ENCODE data around the gene PTPRO. TPM values are rescaled to one million over a fixed set of nuclear protein-coding genes. Genes with fewer than 3 reads are reported as not detected.
A peak's percentile ranks its signal among the peaks of the same experiment; 100 is the strongest.

Gene PTPRO
- total RNA-seq, 1 donor from 2014 or later: not detected

- DNase-seq: no peak
Measured at GRCh38 chr12:15458008-15458407, 135.7 kb downstream of the PTPRO start.

GRCh38 chr12:15468911-15469310, 146.6 kb downstream of the PTPRO start:
- no peak for DNase-seq

GRCh38 chr12:15469356-15469755, 147.0 kb downstream of the PTPRO start:
- DNase-seq: no peak

- DNase-seq: no peak
Measured at GRCh38 chr12:15472036-15472435, 149.7 kb downstream of the PTPRO start.

- DNase-seq: no peak
Measured at GRCh38 chr12:15474766-15475165, 152.5 kb downstream of the PTPRO start.

- DNase-seq: no peak
Measured at GRCh38 chr12:15477761-15478160, 155.5 kb downstream of the PTPRO start.

- DNase-seq: no peak
Measured at GRCh38 chr12:15481846-15482245, 159.5 kb downstream of the PTPRO start.

- no peak for DNase-seq
Measured at GRCh38 chr12:15485466-15485865, 163.2 kb downstream of the PTPRO start.

GRCh38 chr12:15486859-15487258, 164.6 kb downstream of the PTPRO start:
- no peak for DNase-seq

- DNase-seq: no peak
Measured at GRCh38 chr12:15488481-15488880, 166.2 kb downstream of the PTPRO start.

GRCh38 chr12:15494329-15495046, 172.2 kb downstream of the PTPRO start:
- DNase-seq: no peak

GRCh38 chr12:15495746-15496145, 173.4 kb downstream of the PTPRO start:
- DNase-seq: no peak

GRCh38 chr12:15496738-15497137, 174.4 kb downstream of the PTPRO start:
- DNase-seq: no peak

- no peak for DNase-seq
Measured at GRCh38 chr12:15497671-15498292, 175.5 kb downstream of the PTPRO start.

GRCh38 chr12:15502211-15502610, 179.9 kb downstream of the PTPRO start:
- no peak for DNase-seq

GRCh38 chr12:15505616-15506015, 183.3 kb downstream of the PTPRO start:
- no peak for DNase-seq

GRCh38 chr12:15515010-15515409, 192.7 kb downstream of the PTPRO start:
- DNase-seq: no peak

- no peak for DNase-seq
Measured at GRCh38 chr12:15520083-15520482, 197.8 kb downstream of the PTPRO start.

GRCh38 chr12:15520844-15521243, 198.5 kb downstream of the PTPRO start:
- DNase-seq: no peak

GRCh38 chr12:15522574-15523187, 200.4 kb downstream of the PTPRO start:
- peak; percentile 70 for DNase-seq

- peak; percentile 20 for DNase-seq
Measured at GRCh38 chr12:15525441-15525840, 203.1 kb downstream of the PTPRO start.

- no peak for DNase-seq
Measured at GRCh38 chr12:15526033-15526432, 203.7 kb downstream of the PTPRO start.

- peak; percentile 29 for DNase-seq
Measured at GRCh38 chr12:15527201-15528080, 205.1 kb downstream of the PTPRO start.

Data from dermis blood vessel endothelial cell (primary cell).